SIG-M5 treated with dmso at 0.1 percent for 504 hours (cell line): ENCODE data around the gene APLN.

Source experiments
- DNase-seq: peaks from one replicate; lab custom pipeline; 2025; ENCODE audit not compliant: unreplicated experiment; lab: John Stamatoyannopoulos, UW

The APLN gene

DNA sequence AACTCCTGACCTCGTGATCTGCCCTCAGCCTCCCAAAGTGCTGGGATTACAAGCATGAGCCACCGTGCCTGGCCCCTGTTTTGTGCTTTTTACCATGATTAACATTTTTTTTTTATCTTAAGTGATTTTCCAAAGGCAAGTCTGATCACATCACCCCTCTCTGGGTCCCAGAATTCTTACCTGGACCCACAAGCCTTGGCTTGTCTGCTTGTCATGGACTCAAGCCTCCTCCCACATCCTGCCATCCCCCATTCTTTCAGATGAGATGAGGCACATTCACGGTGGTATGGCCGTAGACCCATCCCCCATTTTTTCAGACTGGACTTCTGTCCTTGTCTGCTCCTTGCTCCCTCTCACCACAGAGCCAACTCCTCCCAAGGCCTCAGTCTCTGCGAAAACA lies 55.3 kb downstream of the APLN start:
- no peak for DNase-seq

DNA sequence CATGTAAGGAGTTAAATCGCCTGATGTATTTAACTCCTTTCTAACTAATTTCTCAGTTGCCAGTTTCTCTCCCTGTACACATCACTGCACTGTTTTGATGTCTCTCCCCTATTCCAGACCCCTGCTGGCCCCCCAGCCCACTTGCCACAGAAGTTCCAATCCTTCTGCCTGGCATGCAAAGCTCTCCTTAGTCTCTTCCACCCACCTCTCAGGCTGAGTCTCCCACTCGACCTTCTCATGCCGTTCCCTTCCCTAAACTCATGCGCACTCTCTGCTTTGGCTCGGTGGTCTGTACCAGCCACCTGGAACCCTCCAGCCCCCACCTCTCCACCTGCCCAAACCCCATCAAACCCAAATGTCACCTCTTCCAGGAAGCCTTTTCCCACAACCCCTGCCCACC lies 56.9 kb downstream of the APLN start:
- DNase-seq: no peak

- DNase-seq: no peak
Observed at GRCh38 chrX:129596077-129596476, 58.7 kb downstream of the APLN start.
